8988T (cell line): ENCODE data around the gene TBC1D8.

Experiments
- DNase-seq: peaks from one replicate; pipeline ENCODE4 v3.0.0; 2011

The TBC1D8 gene

DNA sequence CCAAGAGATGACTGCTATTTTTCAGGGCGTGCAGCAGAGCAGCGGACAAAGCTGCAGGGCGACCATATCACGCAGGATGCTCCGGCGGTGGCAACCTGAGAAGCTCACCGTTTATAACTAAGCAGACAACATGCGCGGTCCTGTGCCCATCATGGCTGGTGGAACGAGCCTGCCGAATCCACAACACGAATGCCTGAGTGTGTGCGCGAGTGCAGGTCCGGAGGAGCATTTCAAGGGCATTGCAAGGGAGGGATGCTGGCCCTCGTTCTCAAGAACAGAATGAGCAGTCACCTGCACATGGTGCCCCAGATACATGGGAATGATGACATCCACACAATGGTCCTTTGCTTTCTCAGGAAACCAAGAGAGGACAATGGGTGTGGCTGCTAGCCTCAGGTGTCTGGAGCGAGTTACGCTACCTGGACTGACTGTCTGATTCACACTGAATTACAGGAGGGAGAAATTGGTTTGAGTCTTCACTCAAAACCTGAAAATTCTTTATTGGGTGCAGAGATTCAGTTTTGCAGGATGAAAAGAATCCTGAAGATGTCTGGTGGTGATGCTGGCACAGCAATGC lies 39.8 kb downstream of the TBC1D8 start:
- no peak for DNase-seq

GRCh38 chr2:101109451-101110118 lies 41.6 kb downstream of the TBC1D8 start:
- DNase-seq: no peak

- DNase-seq: no peak
Observed at GRCh38 chr2:101108357-101108756, 42.8 kb downstream of the TBC1D8 start.

DNA sequence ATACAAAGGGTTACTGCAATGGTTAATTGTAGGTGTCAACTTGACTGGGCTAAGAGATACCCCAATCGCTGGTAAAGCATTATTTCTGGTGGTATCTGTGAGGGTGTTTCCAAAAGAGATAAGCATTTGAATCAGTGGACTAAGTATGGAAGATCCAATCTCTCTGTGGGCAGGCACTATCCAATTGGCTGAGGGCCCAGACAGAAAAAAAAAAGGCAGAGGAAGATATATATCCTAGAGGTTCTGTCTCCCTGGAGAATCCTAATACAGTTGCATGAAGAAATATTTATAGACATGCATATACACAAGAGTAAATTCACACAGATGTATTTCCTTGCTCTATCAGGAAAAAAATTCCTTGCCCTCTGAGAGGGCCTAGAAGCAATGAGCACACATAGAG lies 43.9 kb downstream of the TBC1D8 start:
- no peak for DNase-seq

GRCh38 chr2:101106453-101107181 lies 44.6 kb downstream of the TBC1D8 start:
- no peak for DNase-seq

DNA sequence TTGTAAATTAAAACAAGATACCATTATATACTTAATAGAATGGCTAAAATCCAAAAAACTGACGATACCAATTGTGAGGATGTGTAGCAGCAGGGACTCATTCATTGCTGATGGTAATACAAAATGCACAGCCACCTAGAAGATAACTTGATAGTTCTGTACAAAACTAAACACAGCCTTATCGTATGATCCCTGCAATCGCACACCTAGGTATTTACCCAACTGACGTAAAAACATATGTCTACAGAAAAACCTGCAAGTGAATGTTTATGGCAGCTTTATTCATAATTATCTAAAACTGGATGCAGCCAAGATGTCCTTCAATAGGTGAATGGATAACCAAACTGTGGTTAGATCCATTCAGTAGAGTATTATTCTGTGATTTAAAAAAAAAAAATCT lies 45.5 kb downstream of the TBC1D8 start:
- DNase-seq: no peak

DNA sequence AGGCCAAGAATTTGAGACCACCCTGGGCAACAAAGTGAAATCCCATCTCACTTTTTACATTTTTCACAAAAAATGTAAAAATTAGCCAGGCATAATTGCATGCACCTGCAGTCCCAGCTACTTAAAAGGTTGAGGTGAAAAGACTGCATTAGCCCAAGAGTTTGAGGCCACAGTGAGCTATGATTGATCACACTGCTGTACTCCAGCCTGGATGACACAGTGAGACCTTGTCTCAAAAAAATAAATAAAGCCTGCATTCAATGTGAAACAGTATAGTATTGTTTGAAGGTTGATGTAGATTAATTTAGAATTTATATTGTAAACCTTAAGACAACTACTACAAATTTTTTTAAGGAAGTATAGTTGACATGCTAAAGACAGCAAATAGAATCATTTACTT lies 53.5 kb downstream of the TBC1D8 start:
- no peak for DNase-seq

GRCh38 chr2:101096619-101097142 lies 54.5 kb downstream of the TBC1D8 start:
- DNase-seq: no peak

GRCh38 chr2:101094351-101094750 lies 56.8 kb downstream of the TBC1D8 start:
- DNase-seq: no peak

GRCh38 chr2:101089942-101090799 lies 61.0 kb downstream of the TBC1D8 start:
- DNase-seq: no peak

DNA sequence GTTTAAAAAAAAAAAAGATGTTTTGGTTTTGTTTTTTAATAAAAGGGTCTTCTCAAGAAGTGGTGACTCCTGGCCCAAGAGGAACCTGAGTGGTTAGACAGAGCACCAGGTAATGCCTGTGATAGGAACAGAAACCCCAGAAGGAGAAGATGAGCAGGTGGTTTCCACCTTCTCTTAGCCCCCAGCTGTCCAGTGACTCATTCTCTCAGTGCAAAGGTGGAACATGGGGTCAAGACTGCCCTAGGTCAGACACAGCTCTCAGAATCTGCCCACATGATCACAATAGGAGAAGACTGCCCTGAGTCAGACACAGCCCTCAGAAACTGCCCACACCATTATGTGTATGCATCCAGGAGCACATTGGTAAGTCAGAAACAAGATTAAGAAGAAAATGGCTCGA lies 61.8 kb downstream of the TBC1D8 start:
- DNase-seq: no peak

DNA sequence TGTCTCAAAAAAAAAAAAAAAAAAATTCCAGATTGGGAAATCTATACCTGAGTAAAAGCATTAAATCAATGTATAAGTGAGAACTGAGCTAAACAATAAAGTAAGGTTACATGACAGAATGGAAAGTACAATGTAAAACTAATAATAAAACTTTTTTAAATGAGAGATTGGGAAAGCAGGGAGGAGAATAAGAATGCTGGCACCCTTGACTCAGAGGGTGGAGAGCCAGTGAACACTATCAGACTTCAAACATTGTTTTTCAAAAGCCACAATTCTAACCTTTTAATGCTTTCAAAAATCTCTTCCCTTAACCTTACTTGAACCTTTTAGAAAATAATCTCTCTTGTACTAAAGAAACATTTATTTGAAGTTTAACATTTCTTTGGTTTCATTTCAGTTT lies 63.5 kb downstream of the TBC1D8 start:
- DNase-seq: no peak

DNA sequence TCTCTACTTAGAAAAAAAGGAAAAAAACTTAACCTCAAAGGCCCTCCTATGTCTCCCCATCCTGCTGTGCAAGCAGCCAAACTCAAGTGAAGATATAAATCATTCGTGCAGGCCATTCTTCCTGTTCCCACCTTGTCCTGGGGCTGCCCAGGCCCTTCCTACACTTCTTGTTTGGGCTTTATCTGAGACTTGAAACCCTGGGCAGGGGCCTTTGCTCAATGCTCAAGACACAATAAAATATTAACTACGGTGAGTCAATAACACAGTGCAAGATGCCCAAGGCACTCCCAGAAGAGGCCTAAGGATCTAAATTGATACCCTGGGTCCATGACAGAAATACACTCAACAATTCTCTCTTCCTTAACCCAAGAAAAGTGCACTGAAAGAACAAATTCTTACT lies 67.6 kb downstream of the TBC1D8 start:
- no peak for DNase-seq

DNA sequence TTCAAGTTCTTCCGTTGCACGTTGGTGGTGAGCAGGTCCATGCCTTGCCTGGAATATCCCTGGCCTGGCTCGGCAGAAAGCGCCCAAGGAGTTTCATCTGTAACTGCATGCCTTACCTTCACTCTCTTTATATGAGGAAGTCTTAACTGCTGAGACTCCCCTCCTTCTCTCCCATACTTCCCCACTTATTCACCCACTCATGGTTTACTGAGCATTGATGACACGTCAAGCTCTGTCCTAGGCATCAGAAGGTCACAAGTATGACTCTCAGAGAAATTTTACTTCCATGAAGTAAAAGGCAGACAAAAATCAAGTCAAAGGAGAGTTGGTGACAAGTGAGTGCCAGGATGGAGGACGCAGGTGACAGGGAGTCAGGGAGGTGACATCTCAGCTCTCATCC lies 68.2 kb downstream of the TBC1D8 start:
- no peak for DNase-seq

- DNase-seq: no peak
Observed at GRCh38 chr2:101081375-101081907, 69.7 kb downstream of the TBC1D8 start.

GRCh38 chr2:101080211-101081068 lies 70.7 kb downstream of the TBC1D8 start:
- DNase-seq: no peak

GRCh38 chr2:101076581-101076980 lies 74.6 kb downstream of the TBC1D8 start:
- no peak for DNase-seq

GRCh38 chr2:101064868-101065549 lies 86.2 kb downstream of the TBC1D8 start:
- DNase-seq: no peak

DNA sequence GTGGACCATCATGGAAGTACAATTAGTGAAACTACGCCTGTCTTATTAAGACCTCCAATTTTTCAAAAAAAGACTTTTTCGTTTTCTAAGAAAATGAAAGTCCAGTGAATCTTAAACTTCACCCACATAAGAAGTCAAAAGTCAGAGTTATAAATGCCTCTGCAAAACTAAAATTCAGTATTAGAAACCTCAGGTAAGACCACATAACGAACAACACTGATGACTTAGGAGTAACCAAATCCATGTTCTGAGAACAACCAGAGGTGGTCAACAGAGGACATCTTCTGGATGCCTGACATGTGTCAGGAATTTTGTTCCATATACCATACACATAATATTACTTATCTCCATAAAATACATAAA lies 86.7 kb downstream of the TBC1D8 start:
- no peak for DNase-seq

DNA sequence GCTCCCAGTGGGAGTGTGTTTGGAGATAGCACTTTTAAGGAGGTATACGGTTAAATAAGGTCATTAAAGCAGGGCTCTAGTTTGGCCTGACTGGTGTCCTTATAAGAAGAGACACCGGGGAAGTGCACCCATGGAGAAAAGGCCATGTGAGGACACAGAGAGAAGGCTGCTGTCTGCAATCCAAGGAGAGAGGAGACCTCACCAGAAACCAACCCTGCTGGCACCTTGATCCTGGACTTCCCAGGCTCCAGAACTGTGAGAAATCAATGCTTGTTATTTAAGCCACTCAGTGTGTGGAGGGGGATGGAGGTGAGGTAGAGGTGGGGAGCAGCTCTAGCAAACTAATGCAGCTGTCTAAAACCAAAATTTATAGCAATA lies 87.1 kb downstream of the TBC1D8 start:
- no peak for DNase-seq

GRCh38 chr2:101063352-101064124 lies 87.6 kb downstream of the TBC1D8 start:
- no peak for DNase-seq
